GM19452 (cell line): ENCODE results near the gene DTL.

Experiments
- ATAC-seq: cut with Tn5 transposase; IDR thresholded peaks from one replicate; pipeline ENCODE4 v1.9.1; 2021; ENCODE audit not compliant: unreplicated experiment

Gene DTL

GRCh38 chr1:212089560-212090163 lies 54.1 kb downstream of the DTL start:
- no peak for ATAC-seq

GRCh38 chr1:212091438-212092121 lies 56.0 kb downstream of the DTL start:
- no peak for ATAC-seq

GRCh38 chr1:212097360-212097759 lies 61.8 kb downstream of the DTL start:
- ATAC-seq = no peak

DNA sequence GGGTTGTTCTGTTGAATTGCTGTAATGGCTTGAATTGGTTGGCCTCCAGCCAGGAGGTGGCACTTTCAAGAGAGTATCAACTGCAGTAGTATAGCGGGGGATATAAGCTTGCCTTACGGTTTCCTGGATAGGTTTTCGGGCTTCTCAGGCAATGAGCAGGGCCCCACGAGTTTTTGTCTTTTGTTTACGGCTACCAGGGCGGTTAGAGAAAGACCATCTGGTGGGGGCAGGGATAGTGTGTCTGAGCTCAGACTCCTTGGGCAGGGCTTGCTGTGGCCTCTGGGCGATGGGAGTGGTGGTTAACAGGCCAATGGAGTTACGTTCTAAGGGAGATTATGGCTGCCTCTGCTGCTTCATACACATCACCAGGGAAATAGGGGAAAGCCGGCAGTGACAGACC lies 62.8 kb downstream of the DTL start:
- ATAC-seq = no peak

DNA sequence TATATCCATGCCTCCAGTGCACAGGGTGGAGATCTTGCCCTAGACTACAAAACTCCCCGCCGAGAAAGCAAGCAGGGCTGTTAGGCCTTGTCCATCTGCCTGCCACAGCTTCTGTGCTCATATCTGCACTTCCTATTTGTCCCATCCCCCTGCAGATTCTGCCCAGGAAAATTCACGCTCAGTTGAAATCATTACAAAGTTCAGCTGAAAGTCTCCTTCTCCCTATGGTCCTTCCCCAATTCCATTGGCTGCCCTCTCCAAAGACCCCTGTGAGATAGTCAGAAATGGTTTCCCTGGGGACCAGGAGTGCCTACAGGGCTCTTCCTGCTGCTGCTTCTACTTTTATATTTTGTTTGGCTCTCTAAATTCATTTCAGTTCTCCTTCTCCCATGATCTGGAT lies 63.2 kb downstream of the DTL start:
- ATAC-seq = no peak

GRCh38 chr1:212101251-212101650 lies 65.7 kb downstream of the DTL start:
- no peak for ATAC-seq

DNA sequence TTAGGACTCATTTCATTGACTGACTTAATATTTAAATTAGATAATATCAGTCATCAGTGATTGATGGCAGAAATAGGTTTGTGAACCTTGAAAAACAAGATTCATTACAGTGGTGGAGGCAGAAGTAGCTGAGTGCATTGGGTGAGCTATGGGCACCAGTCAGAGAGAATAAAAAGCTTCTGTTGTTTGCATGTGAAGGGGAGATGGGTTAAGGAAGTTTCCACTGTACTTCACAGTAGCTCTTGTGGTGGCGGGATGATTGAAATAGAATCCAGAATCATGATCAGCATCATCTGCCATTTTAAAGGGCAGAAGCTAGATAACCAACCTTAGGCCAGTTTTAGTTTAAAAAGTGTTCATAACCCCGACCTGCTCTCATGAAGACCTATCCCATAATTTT lies 66.2 kb downstream of the DTL start:
- no peak for ATAC-seq

DNA sequence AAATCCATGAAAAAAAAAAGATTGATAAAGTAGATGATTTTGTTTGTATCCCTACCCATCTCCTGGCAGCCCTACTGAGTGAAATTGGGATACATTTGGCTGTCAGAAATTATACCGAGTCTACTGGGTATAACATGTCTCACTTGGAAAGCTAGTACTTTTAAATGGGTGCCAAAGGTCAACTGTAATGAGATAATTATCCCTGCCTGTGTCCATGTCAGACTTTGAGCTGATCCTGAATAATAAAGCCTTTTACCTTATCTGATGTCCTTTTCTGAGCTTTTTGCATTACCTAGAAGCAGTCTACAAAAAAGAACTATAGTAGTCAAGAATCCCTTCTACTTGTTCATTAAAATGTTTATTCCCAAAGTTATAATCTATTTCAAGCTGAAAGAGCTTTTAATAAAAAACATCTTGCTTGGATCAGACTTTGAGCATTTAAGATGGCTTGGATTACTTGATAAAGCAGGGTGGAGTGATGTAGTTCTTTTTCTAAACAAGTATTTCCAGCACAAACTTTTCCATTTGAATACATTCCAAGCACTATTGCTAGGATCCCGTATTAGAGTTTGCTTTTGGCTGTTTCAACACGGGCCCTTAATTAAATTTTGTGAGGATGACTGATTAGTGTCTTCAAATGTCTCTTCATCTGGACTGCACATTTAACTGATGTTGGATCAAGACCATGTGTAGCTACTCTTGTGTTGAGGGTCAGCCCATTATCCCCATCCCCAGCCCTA lies 69.2 kb downstream of the DTL start:
- ATAC-seq = no peak

- ATAC-seq = no peak
Observed at GRCh38 chr1:212106286-212106792, 70.8 kb downstream of the DTL start.

GRCh38 chr1:212107481-212107880 lies 71.9 kb downstream of the DTL start:
- ATAC-seq = no peak

DNA sequence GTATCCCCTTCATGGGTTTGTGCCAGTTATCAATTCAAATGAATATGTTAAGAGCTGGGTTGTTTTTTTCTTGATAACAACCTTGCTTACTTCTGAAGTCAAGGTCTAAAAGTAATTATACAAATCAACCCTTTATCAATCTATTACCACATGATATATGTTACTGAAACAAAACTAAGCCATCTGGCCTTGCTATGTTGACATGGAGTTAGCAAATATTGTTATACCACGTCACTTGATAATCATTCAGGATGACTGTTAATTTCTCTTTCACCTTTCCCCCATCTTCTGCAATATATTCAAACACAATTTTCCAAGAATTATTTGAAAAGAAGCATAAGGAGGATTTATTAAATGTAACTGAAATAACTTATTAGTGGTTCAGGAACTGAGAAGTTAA lies 72.6 kb downstream of the DTL start:
- ATAC-seq = no peak

- ATAC-seq = no peak
Observed at GRCh38 chr1:212108981-212109380, 73.4 kb downstream of the DTL start.

- ATAC-seq = no peak
Observed at GRCh38 chr1:212109728-212110127, 74.2 kb downstream of the DTL start.

DNA sequence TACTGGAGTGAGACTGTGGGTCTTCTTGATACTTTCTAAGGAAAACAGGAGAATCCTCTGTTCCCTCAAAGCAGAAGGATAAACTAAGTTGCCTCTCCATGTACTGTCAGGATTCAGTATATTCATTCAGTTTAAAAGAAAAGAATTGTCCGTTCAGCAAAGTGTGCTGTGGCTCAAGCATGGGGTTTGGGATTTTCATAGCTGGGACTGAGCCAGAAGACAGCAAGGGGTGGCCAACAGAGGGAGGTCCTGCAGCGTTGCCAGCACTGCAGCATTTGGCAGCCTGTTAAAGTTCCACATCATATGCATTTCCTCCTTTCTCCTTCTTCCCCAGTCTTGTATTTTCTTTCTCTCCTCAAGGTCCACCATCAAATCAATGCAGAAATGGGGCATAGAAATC lies 75.1 kb downstream of the DTL start:
- no peak for ATAC-seq

DNA sequence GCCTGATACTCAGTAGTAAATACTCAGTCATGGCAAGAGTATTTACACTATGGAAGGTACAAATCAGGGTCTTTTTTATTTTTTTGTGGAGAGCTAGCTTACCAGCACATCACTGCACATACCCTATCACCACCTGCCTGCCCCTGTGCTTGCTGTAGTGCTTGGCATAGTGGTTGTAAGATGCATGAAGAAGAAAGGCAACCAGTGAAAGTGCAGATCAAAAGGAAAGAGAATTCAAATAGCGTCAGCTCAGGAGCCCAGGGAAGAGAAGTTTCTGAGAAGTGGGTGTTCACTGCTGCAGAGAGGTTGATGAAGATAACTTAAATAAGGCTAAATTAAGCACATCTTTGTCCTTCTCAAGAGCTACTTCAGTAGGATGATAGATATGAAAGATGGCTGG lies 76.0 kb downstream of the DTL start:
- no peak for ATAC-seq

- no peak for ATAC-seq
Observed at GRCh38 chr1:212113706-212114105, 78.2 kb downstream of the DTL start.

GRCh38 chr1:212118167-212118871 lies 82.8 kb downstream of the DTL start:
- ATAC-seq = no peak

- no peak for ATAC-seq
Observed at GRCh38 chr1:212118872-212119260, 83.3 kb downstream of the DTL start.

DNA sequence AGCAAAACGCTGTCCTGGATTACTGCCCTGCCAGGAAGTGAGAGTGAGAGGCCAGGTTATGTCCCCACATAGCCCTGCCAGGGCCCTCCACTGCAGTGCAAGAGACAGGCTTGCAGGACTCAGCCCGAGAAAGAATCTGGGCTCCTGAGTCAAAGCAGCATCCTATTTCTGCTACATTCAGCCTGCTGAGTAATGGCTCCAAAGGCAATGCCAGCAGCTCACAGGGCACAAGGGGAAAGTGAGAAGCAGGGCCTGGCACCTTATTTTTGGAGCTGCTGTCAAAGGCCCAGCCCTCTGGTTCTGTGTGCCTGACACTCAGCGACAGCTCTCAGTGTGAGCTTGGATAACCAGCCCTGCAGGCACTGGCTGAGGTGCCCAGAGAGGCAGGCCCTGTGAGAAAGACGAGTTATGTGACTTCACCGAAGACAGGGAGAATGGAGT lies 83.9 kb downstream of the DTL start:
- no peak for ATAC-seq

DNA sequence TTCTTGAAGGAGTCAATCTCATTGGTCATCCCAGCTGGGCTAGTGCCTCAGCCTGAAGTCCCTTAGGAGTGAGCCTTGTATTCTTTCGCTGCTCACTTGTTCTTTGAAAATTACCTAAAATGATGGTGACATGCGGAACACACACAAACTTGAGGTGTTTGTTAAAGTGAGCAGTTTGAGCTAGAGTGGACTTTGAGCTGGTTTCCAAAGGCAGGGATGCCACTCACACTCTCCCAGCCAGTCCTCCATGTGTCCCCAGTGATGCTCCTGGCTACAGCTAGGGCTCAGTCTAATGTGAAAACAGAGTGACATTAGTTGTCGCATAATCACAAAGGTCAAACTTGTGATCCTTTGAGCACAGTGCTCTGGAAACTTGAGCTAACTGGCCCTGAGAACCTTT lies 84.3 kb downstream of the DTL start:
- no peak for ATAC-seq

DNA sequence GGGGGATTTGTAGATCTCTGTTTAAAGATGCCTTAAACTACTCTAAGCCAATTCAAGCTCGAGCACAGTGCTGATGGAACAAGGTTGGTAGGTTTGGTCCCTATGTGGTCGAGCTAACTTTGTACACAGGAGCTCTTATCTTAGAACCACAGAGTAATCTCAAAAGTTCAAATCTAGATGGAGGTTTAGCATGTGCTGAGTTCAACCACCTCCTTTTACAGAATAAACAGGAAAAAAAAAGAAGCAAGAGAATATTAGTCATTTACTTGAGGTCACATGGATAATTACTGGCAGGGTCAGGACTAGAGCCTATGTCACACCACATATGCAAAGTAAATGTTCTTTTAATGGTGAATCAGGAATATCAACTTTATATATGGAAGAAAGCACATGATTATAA lies 86.2 kb downstream of the DTL start:
- no peak for ATAC-seq
